Type B pancreatic cell (in vitro differentiated cells): ENCODE data around the gene KRT6C. TPM values are rescaled to one million over a fixed set of nuclear protein-coding genes. Genes with fewer than 3 reads are reported as not detected.

Experiments
- DNase-seq: peaks from one replicate; pipeline ENCODE4 v3.0.0; 2021; ENCODE audit warnings: mixed read lengths; ENCODE audit not compliant: unreplicated experiment; ENCODE audit errors: extremely low spot score
- H3K27ac Mint-ChIP-seq: 2 replicates; pipeline ENCODE4 v1.8.0; 2021; ENCODE audit warnings: mild to moderate bottlenecking, mixed read lengths
- H3K27me3 Mint-ChIP-seq: 2 replicates; pipeline ENCODE4 v1.8.0; 2021; ENCODE audit warnings: mixed read lengths
- H3K36me3 Mint-ChIP-seq: 2 replicates; pipeline ENCODE4 v1.8.0; 2021; ENCODE audit warnings: mixed read lengths
- H3K4me1 Mint-ChIP-seq: one replicate; pipeline ENCODE4 v1.8.0; 2021; ENCODE audit warnings: mixed read lengths; ENCODE audit not compliant: unreplicated experiment
- H3K4me3 Mint-ChIP-seq: 2 replicates; pipeline ENCODE4 v1.8.0; 2021; ENCODE audit warnings: mild to moderate bottlenecking, mixed read lengths
- H3K9me3 Mint-ChIP-seq: 2 replicates; pipeline ENCODE4 v1.8.0; 2021; ENCODE audit warnings: mixed read lengths
- CTCF ChIP-seq: fragments of 200-600 bp; sonication (generic); conservative IDR thresholded peaks from 2 replicates; pipeline ENCODE4 v1.5.0; 2021; ENCODE audit warnings: antibody characterized with exemption, mild to moderate bottlenecking
- total RNA-seq: library from RNA; stranded (reverse); gene quantifications from 2 replicates; pipeline ENCODE4 v1.2.1, GENCODE V29; 2021; ENCODE audit warnings: low replicate concordance

Gene KRT6C
- total RNA-seq, 1 donor from 2014 or later, result 0.19 TPM

DNA sequence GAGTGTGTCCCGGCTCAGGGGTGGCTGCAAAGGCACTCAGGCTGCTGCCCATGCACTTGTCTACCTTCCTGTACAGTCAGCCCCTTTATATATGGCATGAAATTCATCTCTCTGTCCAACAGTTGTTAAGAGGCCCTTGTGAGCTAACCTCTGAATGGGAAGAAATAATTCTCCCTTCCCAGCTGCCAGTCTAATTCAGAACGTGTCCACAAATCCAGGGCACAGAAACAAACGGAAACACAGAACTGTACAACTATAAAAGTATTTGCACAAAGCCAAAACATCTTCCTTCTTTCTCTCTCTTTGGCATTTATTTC is 45.7 kb upstream of the KRT6C start:
- H3K4me3 Mint-ChIP-seq, result no peak overlapping the region
- TF ChIP-seq CTCF, result no peak
- H3K9me3 Mint-ChIP-seq, result no peaks in the 10 kb centered on the region
- H3K27ac Mint-ChIP-seq, result no peak overlapping the region
- DNase-seq, result no peak
- H3K4me1 Mint-ChIP-seq, result no peaks in the 10 kb centered on the region
- H3K36me3 Mint-ChIP-seq, result no peaks in the 10 kb centered on the region
- peaks cover 15% of the 10 kb centered on the region for H3K27me3 Mint-ChIP-seq

- Mint-ChIP-seq H3K4me1 (no peaks in the 10 kb centered on the region), H3K27me3 (peaks cover 15% of the 10 kb centered on the region)
- peak; percentile 43 for DNase-seq
Measured at GRCh38 chr12:52518574-52519386, 45.2 kb upstream of the KRT6C start.

DNA sequence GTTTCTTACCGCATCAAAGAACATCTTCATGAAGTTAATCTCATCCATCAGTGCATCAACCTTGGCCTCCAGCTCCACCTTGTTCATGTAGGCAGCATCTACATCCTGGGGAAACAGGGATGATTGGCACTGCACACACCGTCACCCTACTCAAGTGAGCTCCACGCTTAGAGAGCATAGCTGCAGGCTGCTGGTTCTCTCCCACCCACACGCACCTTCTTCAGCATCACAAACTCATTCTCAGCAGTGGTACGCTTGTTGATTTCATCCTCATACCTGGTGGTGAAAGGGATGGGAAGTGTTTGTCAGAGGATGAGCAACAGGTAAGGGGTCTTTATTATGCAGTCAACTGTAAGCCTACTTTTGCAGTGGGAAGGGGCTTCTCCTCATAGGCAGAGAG is 44.3 kb upstream of the KRT6C start:
- H3K27me3 Mint-ChIP-seq, result peaks cover 13% of the 10 kb centered on the region
- H3K4me3 Mint-ChIP-seq, result no peak overlapping the region
- H3K9me3 Mint-ChIP-seq, result no peaks in the 10 kb centered on the region
- no peak overlapping the region for H3K27ac Mint-ChIP-seq
- no peak for DNase-seq
- no peaks in the 10 kb centered on the region for H3K36me3 Mint-ChIP-seq
- TF ChIP-seq CTCF, result no peak
- H3K4me1 Mint-ChIP-seq, result no peaks in the 10 kb centered on the region

More at GRCh38 chr12:52518574-52519386, 45.2 kb upstream of the KRT6C start:
- no peaks in the 10 kb centered on the region for H3K9me3 Mint-ChIP-seq
- H3K27ac Mint-ChIP-seq, result no peak overlapping the region
- no peak overlapping the region for H3K4me3 Mint-ChIP-seq
- no peaks in the 10 kb centered on the region for H3K36me3 Mint-ChIP-seq
- no peak for TF ChIP-seq CTCF

DNA sequence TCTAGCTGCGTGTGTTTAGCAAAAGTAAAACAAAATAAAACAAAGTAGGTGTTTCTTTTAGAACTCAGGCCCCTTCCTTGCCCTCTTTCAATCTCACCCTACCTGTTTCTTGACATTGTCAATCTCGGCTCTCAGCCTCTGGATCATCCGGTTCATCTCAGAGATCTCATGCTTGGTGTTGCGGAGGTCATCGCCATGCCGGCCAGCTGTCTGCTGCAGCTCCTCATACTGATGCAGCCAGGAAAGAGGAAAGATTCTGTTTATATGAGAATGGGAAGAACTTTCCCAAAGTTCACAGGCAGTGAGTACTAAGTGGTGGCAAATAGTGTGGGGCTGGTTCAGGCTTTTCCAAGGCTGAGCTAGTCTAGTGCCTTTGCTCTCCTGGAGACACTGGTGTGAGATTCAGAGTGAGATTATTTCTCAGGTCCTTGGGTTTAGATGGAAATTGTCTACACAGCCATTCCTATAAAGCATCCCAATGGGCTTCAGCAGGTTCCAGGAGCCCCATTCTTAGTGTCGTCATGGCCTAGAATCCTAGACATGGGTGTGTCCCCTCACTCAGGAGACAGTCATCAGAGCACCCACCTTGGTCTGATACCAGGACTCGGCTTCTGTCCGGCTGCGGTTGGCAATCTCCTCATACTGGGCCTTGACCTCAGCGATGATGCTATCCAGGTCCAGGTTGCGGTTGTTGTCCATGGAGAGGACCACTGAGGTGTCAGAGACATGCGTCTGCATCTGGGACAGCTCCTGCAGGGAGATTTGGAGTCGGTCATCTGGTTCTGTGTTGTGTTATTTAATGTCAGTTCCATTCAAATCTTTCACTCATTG is 43.6 kb upstream of the KRT6C start:
- no peaks in the 10 kb centered on the region for H3K9me3 Mint-ChIP-seq
- peaks cover 13% of the 10 kb centered on the region for H3K27me3 Mint-ChIP-seq
- DNase-seq, result no peak
- no peaks in the 10 kb centered on the region for H3K4me1 Mint-ChIP-seq
- H3K36me3 Mint-ChIP-seq, result no peaks in the 10 kb centered on the region
- no peak overlapping the region for H3K27ac Mint-ChIP-seq
- TF ChIP-seq CTCF, result no peak
- no peak overlapping the region for H3K4me3 Mint-ChIP-seq

DNA sequence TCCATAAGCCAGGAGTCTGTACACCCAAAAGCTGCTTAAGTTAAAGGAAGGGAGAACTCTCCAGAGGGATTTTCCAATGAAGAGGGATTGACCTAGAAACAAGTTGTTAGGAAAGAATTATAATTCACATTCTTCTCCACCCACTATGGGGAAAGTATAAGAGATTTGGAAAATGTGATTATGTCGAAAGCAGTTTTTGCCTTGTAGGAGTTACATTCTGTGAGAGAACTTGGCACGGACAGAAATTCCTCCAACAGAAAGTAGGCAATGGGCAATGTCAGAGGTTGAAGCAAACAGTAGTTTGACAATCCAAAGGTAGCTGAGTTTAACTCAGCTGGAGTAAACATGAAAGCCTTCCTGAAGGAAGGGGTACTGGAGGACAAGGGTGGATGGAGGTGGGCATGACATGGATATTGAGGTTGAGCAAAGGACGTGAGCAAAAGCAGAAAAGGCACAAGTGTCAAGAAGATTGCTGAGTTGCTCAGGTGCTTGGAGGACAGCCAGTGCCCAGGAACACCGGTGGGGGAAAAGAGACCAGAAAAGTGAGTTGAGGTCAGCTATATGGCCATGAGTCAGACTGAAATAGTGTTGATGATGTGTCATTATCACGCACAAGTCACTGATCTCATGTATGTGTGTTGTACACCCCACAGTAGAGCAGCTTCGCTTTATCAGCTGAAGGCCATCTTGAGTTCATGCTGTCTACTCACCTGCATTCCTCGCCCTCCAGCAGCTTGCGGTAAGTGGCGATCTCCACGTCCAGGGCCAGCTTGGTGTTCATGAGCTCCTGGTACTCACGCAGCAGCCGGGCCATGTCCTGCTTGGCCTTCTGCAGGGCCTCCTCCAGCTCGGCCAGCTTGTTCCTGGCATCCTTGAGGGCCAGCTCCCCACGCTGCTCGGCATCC is 42.6 kb upstream of the KRT6C start:
- TF ChIP-seq CTCF, result no peak

More for the DNA sequence above, 42.6 kb upstream of the KRT6C start:
- Mint-ChIP-seq H3K9me3 (peaks cover 5% of the 10 kb centered on the region), H3K4me1 (no peaks in the 10 kb centered on the region), H3K36me3 (no peaks in the 10 kb centered on the region), H3K27ac (no peak overlapping the region), H3K4me3 (no peak overlapping the region), H3K27me3 (peaks cover 13% of the 10 kb centered on the region)
- no peak for DNase-seq
